HepG2 (cell line): Measurements from ENCODE around the gene EBF3. TPM values are rescaled to one million over a fixed set of nuclear protein-coding genes. Genes with fewer than 3 reads are reported as not detected.

Experiments used
- ATAC-seq: fragments of 200-7000 bp; cut with Tn5 transposase; 3 replicates; pipeline ENCODE4 v1.9.1; 2020; ENCODE audit warnings: mild to moderate bottlenecking, moderate library complexity
- BruUV-seq: library from RNA; stranded (reverse); fragments of 400-500 nt; replicated peaks from 2 replicates; lab custom pipeline; 2021; lab: Mats Ljungman, UMichigan
- CTCF ChIA-PET: fragments of 300-600 bp; formaldehyde crosslinking; extraction: SDS; loops from one replicate; lab custom pipeline; 2021; ENCODE audit warnings: low total read pairs, inconsistent platforms, low intra/inter-chr PET ratio; lab: Yijun Ruan, JAX
- POLR2A ChIA-PET: fragments of 350-600 bp; sonication (Branson Sonifier 250); formaldehyde crosslinking; loops from one replicate; lab custom pipeline; 2020; ENCODE audit warnings: antibody characterized with exemption, inconsistent platforms; lab: Yijun Ruan, JAX
- DNase-seq: peaks from one replicate; pipeline ENCODE4 v3.0.0-alpha.2; 2015; ENCODE audit warnings: low spot score
- FAIRE-seq: peaks from 3 replicates; lab custom pipeline; 2011; peaks lifted over from hg19 to GRCh38; lab: Jason Lieb, UNC
- H2AFZ ChIP-seq: one replicate; pipeline ENCODE4 v1.6.1; 2011; ENCODE audit warnings: low read length, inconsistent platforms
- H3K27ac ChIP-seq: fragments of 300-600 bp; 3 replicates; pipeline ENCODE4 v1.8.0; 2011; ENCODE audit warnings: mixed run types, mild to moderate bottlenecking, mixed read lengths, low read length, inconsistent platforms; ENCODE audit not compliant: insufficient read depth; ENCODE audit errors: extremely low read length
- H3K27me3 ChIP-seq, 2 experiments: fragments of 200-600 bp in 1 of 2; 2 replicates in 1 of 2; 3 replicates in 1 of 2; pipeline versions ENCODE4 v1.6.0 to v1.8.0; 2011; ENCODE audit warnings: low read length in 2 of 2, mild to moderate bottlenecking in 2 of 2, moderate library complexity in 2 of 2, inconsistent platforms in 1 of 2; ENCODE audit not compliant: insufficient read depth in 2 of 2, control insufficient read depth in 1 of 2
- H3K36me3 ChIP-seq, 2 experiments: fragments of 200-600 bp in 1 of 2; replicated peaks in 1 of 2; 2 replicates in 1 of 2; 3 replicates in 1 of 2; pipeline versions ENCODE4 v1.5.1 to v1.8.0; 2011; ENCODE audit warnings: low read length in 2 of 2, inconsistent platforms in 1 of 2; ENCODE audit not compliant: insufficient read depth in 2 of 2, control insufficient read depth in 1 of 2
- H3K4me1 ChIP-seq: 2 replicates; pipeline ENCODE4 v1.5.1; 2012; ENCODE audit warnings: low read length, inconsistent platforms; ENCODE audit not compliant: insufficient read depth
- H3K4me2 ChIP-seq: 2 replicates; pipeline ENCODE4 v1.6.0; 2011; ENCODE audit warnings: low read depth, low read length, inconsistent platforms
- H3K4me3 ChIP-seq, 3 experiments: fragments of 200-600 bp in 1 of 3; sonication (generic), shearing (Covaris generic) in 1 of 3; replicated peaks in 1 of 3; 2 replicates each; pipeline ENCODE4 v1.5.1; 2011 to 2016; ENCODE audit warnings: low read length in 3 of 3, inconsistent platforms in 2 of 3, low read depth in 2 of 3, mild to moderate bottlenecking in 2 of 3, control low read depth in 1 of 3, mixed read lengths in 1 of 3; ENCODE audit not compliant: insufficient read depth in 1 of 3
- H3K79me2 ChIP-seq: one replicate; pipeline ENCODE4 v1.6.1; 2011; ENCODE audit warnings: low read length, inconsistent platforms; ENCODE audit not compliant: insufficient read depth
- H3K9ac ChIP-seq: 2 replicates; pipeline ENCODE4 v1.6.0; 2011; ENCODE audit warnings: mild to moderate bottlenecking, low read depth, low read length, inconsistent platforms; ENCODE audit not compliant: insufficient read depth
- H3K9me3 ChIP-seq: 2 replicates; pipeline ENCODE4 v1.5.1; 2012; ENCODE audit warnings: mild to moderate bottlenecking, low read length
- H4K20me1 ChIP-seq: 2 replicates; pipeline ENCODE4 v1.6.0; 2011; ENCODE audit warnings: inconsistent platforms, mild to moderate bottlenecking, low read length, moderate library complexity; ENCODE audit not compliant: insufficient read depth
- JUN ChIP-seq: sonication (generic); formaldehyde crosslinking; IDR thresholded peaks from 2 replicates; pipeline ENCODE4 v1.4.0; 2020; ENCODE audit warnings: mild to moderate bottlenecking, missing genetic modification reagents
- MATR3 ChIP-seq: sonication (generic); formaldehyde crosslinking; IDR thresholded peaks from 2 replicates; pipeline ENCODE4 v1.4.0; 2020; ENCODE audit warnings: missing genetic modification reagents
- MYC ChIP-seq: sonication (generic); formaldehyde crosslinking; IDR thresholded peaks from 2 replicates; pipeline ENCODE4 v1.9.0; 2021; ENCODE audit warnings: missing genetic modification reagents, borderline replicate concordance
- NRL ChIP-seq: sonication (generic); formaldehyde crosslinking; IDR thresholded peaks from 2 replicates; pipeline ENCODE4 v1.5.0; 2020; ENCODE audit warnings: missing genetic modification reagents, mild to moderate bottlenecking, moderate library complexity, borderline replicate concordance
- PAF1 ChIP-seq: IDR thresholded peaks from 2 replicates; pipeline ENCODE4 v1.6.1; 2016; ENCODE audit warnings: missing genetic modification reagents, missing compliant biosample characterization
- TCF12 ChIP-seq, 2 experiments: fragments of 450-650 bp in 1 of 2; sonication (generic) in 1 of 2; formaldehyde crosslinking in 1 of 2; IDR thresholded peaks; 2 replicates each; pipeline versions ENCODE4 v1.6.1 to v1.8.0; 2017 to 2022; ENCODE audit warnings: antibody characterized with exemption in 1 of 2, mild to moderate bottlenecking in 1 of 2, missing genetic modification reagents in 1 of 2, moderate library complexity in 1 of 2
- ZKSCAN8 ChIP-seq: IDR thresholded peaks from 2 replicates; pipeline ENCODE4 v1.6.1; 2016; ENCODE audit warnings: borderline replicate concordance, missing genetic modification reagents, missing compliant biosample characterization
- ZNF207 ChIP-seq: fragments of 450-650 bp; IDR thresholded peaks from 2 replicates; pipeline ENCODE4 v1.6.1; 2016; ENCODE audit warnings: antibody characterized with exemption, borderline replicate concordance
- ZNF224 ChIP-seq: sonication (generic); formaldehyde crosslinking; IDR thresholded peaks from 2 replicates; pipeline ENCODE4 v1.5.0; 2020; ENCODE audit warnings: mild to moderate bottlenecking, missing genetic modification reagents
- ZNF282 ChIP-seq: fragments of 450-650 bp; IDR thresholded peaks from 2 replicates; pipeline ENCODE4 v1.6.1; 2018; ENCODE audit not compliant: partially characterized antibody
- ZNF720 ChIP-seq: sonication (generic); formaldehyde crosslinking; IDR thresholded peaks from 2 replicates; pipeline ENCODE4 v1.4.0; 2020; ENCODE audit warnings: missing genetic modification reagents
- ZSCAN21 ChIP-seq: sonication (generic); formaldehyde crosslinking; IDR thresholded peaks from 2 replicates; pipeline ENCODE4 v1.8.0; 2022; ENCODE audit warnings: mild to moderate bottlenecking, missing genetic modification reagents, moderate library complexity, borderline replicate concordance
- WGBS: methylation state at CpG from one replicate; pipeline ENCODE4 v1.1.6; 2017; ENCODE audit warnings: low lambda C conversion rate; 5-methylcytosine and 5-hydroxymethylcytosine counted together
- in situ Hi-C: cut with HindIII; loops from 2 replicates; pipeline ENCODE4 v1.10.0; 2017; ENCODE audit warnings: low pct_unique_long_range_greater_than_20kb; ENCODE audit not compliant: extremely low pct_ligation_motif_present
- intact Hi-C: fragments of 100-400 bp; cut with micrococcal nuclease; formaldehyde crosslinking; loops from one replicate; pipeline ENCODE4 v1.10.0; 2022; ENCODE audit not compliant: unreplicated experiment
- polyA plus RNA-seq, 8 experiments: library from polyadenylated mRNA; depleted of rRNA in 3 of 8; stranded (reverse) in 7 of 8; unstranded in 1 of 8; fragments of >200 nt; fragmentation: Illumina TruSeq in 4 of 8; extraction: Trizol in 4 of 8; gene quantifications; 2 replicates each; pipeline versions ENCODE4 v1.2.1 to v1.2.3, GENCODE V29; 2011 to 2016; ENCODE audit warnings: low read depth in 4 of 8, missing spikeins in 1 of 8, mixed read lengths in 1 of 8; ENCODE audit not compliant: insufficient read depth in 1 of 8
- total RNA-seq, 5 experiments: library from RNA; depleted of rRNA; stranded (reverse); fragments of >200 nt; fragmentation: Illumina TruSeq; extraction: Trizol; gene quantifications; 2 replicates each; pipeline ENCODE4 v1.2.3, GENCODE V29; 2016; ENCODE audit warnings: low read depth in 1 of 5
- TF ChIP-seq, protein P1 (sequence below): sonication (generic); formaldehyde crosslinking; IDR thresholded peaks from 2 replicates; pipeline ENCODE4 v1.9.0; 2022; ENCODE audit warnings: missing genetic modification reagents, mild to moderate bottlenecking, borderline replicate concordance
- TF ChIP-seq, protein P2 (sequence below): sonication (generic); formaldehyde crosslinking; IDR thresholded peaks from 2 replicates; pipeline ENCODE4 v1.8.0; 2022; ENCODE audit warnings: mild to moderate bottlenecking, missing genetic modification reagents, borderline replicate concordance

Gene EBF3
- total and polyA plus RNA-seq, 2 of the 13 experiments (the other 11 are each of a cell fraction or from before 2014, with no cell fraction given), result not detected

DNA sequence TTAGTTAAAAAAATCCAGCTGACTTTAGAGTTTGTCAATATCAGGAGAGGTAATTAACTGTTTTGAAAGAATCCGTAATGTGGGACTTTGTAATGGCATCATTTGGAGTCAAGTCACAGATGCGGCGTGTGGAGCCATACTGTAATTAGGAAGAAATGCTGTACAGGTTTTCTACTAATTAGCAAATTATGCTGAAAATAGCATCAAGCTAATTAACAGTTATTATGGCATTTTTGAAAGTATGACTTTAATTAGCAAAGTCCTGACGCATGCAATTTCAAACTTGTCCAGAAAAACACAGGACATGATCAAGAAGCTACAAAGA is 68.3 kb downstream of the EBF3 start:
- H2AFZ ChIP-seq, result no peak overlapping the region
- no peaks in the 10 kb centered on the region for H3K36me3 ChIP-seq
- peaks cover 4 to 51% of the 10 kb centered on the region in 2 experiments; a peak in 4 of 5 replicates for H3K27me3 ChIP-seq
- no peaks in the 10 kb centered on the region for H4K20me1 ChIP-seq
- H3K4me3 ChIP-seq, result no peak overlapping the region
- no peak for DNase-seq
- TF ChIP-seq MYC (no peak), ZKSCAN8 (no peak), NRL (CRISPR knock-in tag) (no peak), ZNF720 (CRISPR knock-in tag) (no peak), ZNF207 (no peak), ZNF224 (no peak), JUN (CRISPR knock-in tag) (no peak), ZNF282 (no peak), PAF1 (CRISPR knock-in tag) (no peak), TCF12 (IDR thresholded peaks at IDR 0.05) (no peak), TCF12 (CRISPR knock-in tag; IDR thresholded peaks at IDR 0.05) (no peak), MATR3 (CRISPR knock-in tag) (no peak), ZSCAN21 (CRISPR knock-in tag) (no peak)
- TF ChIP-seq, protein P1, sequence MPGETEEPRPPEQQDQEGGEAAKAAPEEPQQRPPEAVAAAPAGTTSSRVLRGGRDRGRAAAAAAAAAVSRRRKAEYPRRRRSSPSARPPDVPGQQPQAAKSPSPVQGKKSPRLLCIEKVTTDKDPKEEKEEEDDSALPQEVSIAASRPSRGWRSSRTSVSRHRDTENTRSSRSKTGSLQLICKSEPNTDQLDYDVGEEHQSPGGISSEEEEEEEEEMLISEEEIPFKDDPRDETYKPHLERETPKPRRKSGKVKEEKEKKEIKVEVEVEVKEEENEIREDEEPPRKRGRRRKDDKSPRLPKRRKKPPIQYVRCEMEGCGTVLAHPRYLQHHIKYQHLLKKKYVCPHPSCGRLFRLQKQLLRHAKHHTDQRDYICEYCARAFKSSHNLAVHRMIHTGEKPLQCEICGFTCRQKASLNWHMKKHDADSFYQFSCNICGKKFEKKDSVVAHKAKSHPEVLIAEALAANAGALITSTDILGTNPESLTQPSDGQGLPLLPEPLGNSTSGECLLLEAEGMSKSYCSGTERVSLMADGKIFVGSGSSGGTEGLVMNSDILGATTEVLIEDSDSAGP (CRISPR knock-in tag), result no peak
- TF ChIP-seq, protein P2, sequence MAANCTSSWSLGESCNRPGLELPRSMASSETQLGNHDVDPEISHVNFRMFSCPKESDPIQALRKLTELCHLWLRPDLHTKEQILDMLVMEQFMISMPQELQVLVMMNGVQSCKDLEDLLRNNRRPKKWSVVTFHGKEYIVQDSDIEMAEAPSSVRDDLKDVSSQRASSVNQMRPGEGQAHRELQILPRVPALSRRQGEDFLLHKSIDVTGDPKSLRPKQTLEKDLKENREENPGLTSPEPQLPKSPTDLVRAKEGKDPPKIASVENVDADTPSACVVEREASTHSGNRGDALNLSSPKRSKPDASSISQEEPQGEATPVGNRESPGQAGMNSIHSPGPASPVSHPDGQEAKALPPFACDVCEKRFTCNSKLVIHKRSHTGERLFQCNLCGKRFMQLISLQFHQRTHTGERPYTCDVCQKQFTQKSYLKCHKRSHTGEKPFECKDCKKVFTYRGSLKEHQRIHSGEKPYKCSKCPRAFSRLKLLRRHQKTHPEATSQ (CRISPR knock-in tag), result no peak
- in situ Hi-C loops, result no loop called here
- H3K27ac ChIP-seq, result no peak overlapping the region
- H3K79me2 ChIP-seq, result no peaks in the 10 kb centered on the region
- WGBS, result 90% methylated on average over 4 of the region's 4 CpGs
- no peak overlapping the region for H3K9ac ChIP-seq
- no peak for ATAC-seq
- no TSS peak for BruUV-seq
- ChIA-PET CTCF (no interaction called here), POLR2A (no interaction called here)
- H3K4me2 ChIP-seq, result no peak overlapping the region
- H3K9me3 ChIP-seq, result no peaks in the 10 kb centered on the region
- intact Hi-C loops, result no loop called here
- no peaks in the 10 kb centered on the region for H3K4me1 ChIP-seq
- no peak for FAIRE-seq
